Kidney epithelial cell (primary cell): ENCODE data around the gene ADGRD2. TPM values are rescaled to one million over a fixed set of nuclear protein-coding genes. Genes with fewer than 3 reads are reported as not detected.
"Not testable (repeated sequence)": the region's sequence is repeated elsewhere in the genome, so short reads cannot be mapped to it uniquely, and the experiment has no call there.

Source experiments
- DNase-seq: peaks from one replicate; pipeline ENCODE4 v3.0.0-alpha.2; 2010; ENCODE audit warnings: low read depth
- H3K27me3 ChIP-seq: 2 replicates; pipeline ENCODE4 v1.6.0; 2011; ENCODE audit warnings: low read length; ENCODE audit not compliant: control insufficient read depth, insufficient read depth
- H3K36me3 ChIP-seq: 2 replicates; pipeline ENCODE4 v1.5.1; 2011; ENCODE audit warnings: low read length; ENCODE audit not compliant: control insufficient read depth, insufficient read depth
- H3K4me3 ChIP-seq: 2 replicates; pipeline ENCODE4 v1.5.1; 2011; ENCODE audit warnings: low read depth, mild to moderate bottlenecking, control low read depth, low read length
- CTCF ChIP-seq: IDR thresholded peaks from 2 replicates; pipeline ENCODE4 v1.5.1; 2011; ENCODE audit warnings: mild to moderate bottlenecking, moderate library complexity, low read length, control low read depth, inconsistent platforms; ENCODE audit not compliant: insufficient read depth, poor library complexity, severe bottlenecking
- total RNA-seq: library from RNA; depleted of rRNA; stranded (reverse); fragments of >200 nt; gene quantifications from 2 replicates; pipeline ENCODE4 v1.2.3, GENCODE V29; 2015

ADGRD2 gene
- total RNA-seq, 1 donor from 2014 or later: not detected

GRCh38 chr9:124420991-124421543 is 29.2 kb upstream of the ADGRD2 start:
- no peak for TF ChIP-seq CTCF

GRCh38 chr9:124423155-124423554 is 27.1 kb upstream of the ADGRD2 start:
- Histone ChIP-seq H3K4me3 (no peak overlapping the region), H3K27me3 (peaks cover 10% of the 10 kb centered on the region), H3K36me3 (no peaks in the 10 kb centered on the region)
- no peak for DNase-seq
- TF ChIP-seq CTCF: no peak

More at GRCh38 chr9:124420991-124421543, 29.2 kb upstream of the ADGRD2 start:
- no peak overlapping the region for H3K4me3 ChIP-seq
- DNase-seq: no peak
- H3K27me3 ChIP-seq: peaks cover 10% of the 10 kb centered on the region
- no peaks in the 10 kb centered on the region for H3K36me3 ChIP-seq

GRCh38 chr9:124423591-124423990 is 26.7 kb upstream of the ADGRD2 start:
- no peaks in the 10 kb centered on the region for H3K36me3 ChIP-seq
- no peak for DNase-seq
- H3K4me3 ChIP-seq: no peak overlapping the region
- H3K27me3 ChIP-seq: peaks cover 10% of the 10 kb centered on the region
- no peak for TF ChIP-seq CTCF

GRCh38 chr9:124425733-124426132 is 24.5 kb upstream of the ADGRD2 start:
- H3K4me3 ChIP-seq, H3K36me3 ChIP-seq, H3K27me3 ChIP-seq, DNase-seq: not testable (repeated sequence)

GRCh38 chr9:124426361-124426760 is 23.9 kb upstream of the ADGRD2 start:
- Histone ChIP-seq H3K4me3 (no peak overlapping the region), H3K36me3 (no peaks in the 10 kb centered on the region), H3K27me3 (peaks cover 10% of the 10 kb centered on the region)
- no peak for DNase-seq
- TF ChIP-seq CTCF: no peak

GRCh38 chr9:124427281-124427680 is 23.0 kb upstream of the ADGRD2 start:
- no peak for TF ChIP-seq CTCF
- no peak overlapping the region for H3K4me3 ChIP-seq
- DNase-seq: no peak
- H3K36me3 ChIP-seq: no peaks in the 10 kb centered on the region
- peaks cover 11% of the 10 kb centered on the region for H3K27me3 ChIP-seq
